PC-3 (cell line): Measurements from ENCODE around the gene SEMA4F. TPM values are rescaled to one million over a fixed set of nuclear protein-coding genes. Genes with fewer than 3 reads are reported as not detected.

ENCODE experiments used
- ATAC-seq: fragments of 200-7000 bp; cut with Tn5 transposase; 2 replicates; pipeline ENCODE4 v1.9.1; 2020; ENCODE audit warnings: mild to moderate bottlenecking, moderate library complexity
- BruUV-seq: library from RNA; stranded (reverse); fragments of 400-500 nt; replicated peaks from 2 replicates; lab custom pipeline; 2021; lab: Mats Ljungman, UMichigan
- CTCF ChIA-PET: fragments of 300-600 bp; sonication (Branson Sonifier 250); formaldehyde crosslinking; loops from one replicate; lab custom pipeline; 2022; ENCODE audit warnings: antibody characterized with exemption; lab: Charles Lee
- POLR2A ChIA-PET: fragments of 300-600 bp; sonication (Branson Sonifier 250); formaldehyde crosslinking; loops from one replicate; lab custom pipeline; 2022; ENCODE audit warnings: antibody characterized with exemption; ENCODE audit not compliant: unreplicated experiment; lab: Charles Lee
- DNase-seq: peaks from one replicate; pipeline ENCODE4 v3.0.0-alpha.2; 2015
- H2AFZ ChIP-seq: fragments of 300-600 bp; sonication (generic); 2 replicates; pipeline ENCODE4 v1.6.0; 2016; ENCODE audit warnings: antibody characterized with exemption, low read length
- H3F3A ChIP-seq: fragments of 300-600 bp; sonication (generic); one replicate; pipeline ENCODE4 v1.6.0; 2017; ENCODE audit warnings: antibody characterized with exemption, low read length, control low read depth, mild to moderate bottlenecking; ENCODE audit not compliant: unreplicated experiment
- H3K27ac ChIP-seq: fragments of 300-600 bp; sonication (generic); 2 replicates; pipeline ENCODE4 v1.5.1; 2016; ENCODE audit warnings: mild to moderate bottlenecking, low read length
- H3K27me3 ChIP-seq: fragments of 300-600 bp; sonication (generic); 2 replicates; pipeline ENCODE4 v1.6.1; 2016; ENCODE audit warnings: low read length, mixed read lengths
- H3K36me3 ChIP-seq: fragments of 300-600 bp; sonication (generic); 2 replicates; pipeline ENCODE4 v1.6.1; 2016; ENCODE audit warnings: low read depth, mixed run types, low read length, mixed read lengths
- H3K4me1 ChIP-seq: fragments of 300-600 bp; sonication (generic); 2 replicates; pipeline ENCODE4 v1.5.1; 2016; ENCODE audit warnings: low read length; ENCODE audit not compliant: insufficient read depth
- H3K4me2 ChIP-seq: fragments of 300-600 bp; sonication (generic); 2 replicates; pipeline ENCODE4 v1.6.0; 2016; ENCODE audit warnings: low read length
- H3K4me3 ChIP-seq: fragments of 300-600 bp; sonication (generic); 2 replicates; pipeline ENCODE4 v1.5.1; 2016; ENCODE audit warnings: mild to moderate bottlenecking, low read length, mixed read lengths
- H3K79me2 ChIP-seq: fragments of 300-600 bp; sonication (generic); 2 replicates; pipeline ENCODE4 v1.6.1; 2017; ENCODE audit warnings: low read length, mixed read lengths
- H3K9ac ChIP-seq: fragments of 300-600 bp; sonication (generic); 2 replicates; pipeline ENCODE4 v1.6.0; 2016; ENCODE audit warnings: mild to moderate bottlenecking, low read length
- H3K9me2 ChIP-seq: fragments of 300-600 bp; sonication (generic); replicated peaks from 2 replicates; pipeline ENCODE4 v1.6.1; 2016; ENCODE audit warnings: mixed run types, low read length, mixed read lengths
- H3K9me3 ChIP-seq: fragments of 300-600 bp; sonication (generic); 2 replicates; pipeline ENCODE4 v1.6.1; 2016; ENCODE audit warnings: low read length, mixed read lengths
- H4K20me1 ChIP-seq: fragments of 300-600 bp; sonication (generic); 2 replicates; pipeline ENCODE4 v1.6.1; 2016; ENCODE audit warnings: low read length, mixed read lengths
- EZH2 ChIP-seq: fragments of 300-600 bp; sonication (generic); IDR thresholded peaks from one replicate; pipeline ENCODE4 v1.6.1; 2017; ENCODE audit warnings: antibody characterized with exemption, mild to moderate bottlenecking, low read length; ENCODE audit not compliant: unreplicated experiment
- EZH2phosphoT487 ChIP-seq: fragments of 300-600 bp; sonication (generic); IDR thresholded peaks from 2 replicates; pipeline ENCODE4 v1.6.1; 2018; ENCODE audit warnings: mild to moderate bottlenecking, antibody characterized with exemption, low read length, borderline replicate concordance
- intact Hi-C: fragments of 100-400 bp; cut with micrococcal nuclease; formaldehyde crosslinking; loops from 2 replicates; pipeline ENCODE4 v1.9.0; 2023
- total RNA-seq: library from RNA; depleted of rRNA; stranded (reverse); fragments of >200 nt; gene quantifications from 2 replicates; pipeline ENCODE4 v1.2.3, GENCODE V29; 2014
- TF ChIP-seq, protein P1 (sequence below): fragments of 300-600 bp; sonication (generic); conservative IDR thresholded peaks from 2 replicates; pipeline ENCODE4 v1.5.1; 2017; ENCODE audit warnings: antibody characterized with exemption, low read depth, mild to moderate bottlenecking, low read length

Gene SEMA4F
- total RNA-seq, 1 experiment from 2014 or later, result 13.9 TPM

DNA sequence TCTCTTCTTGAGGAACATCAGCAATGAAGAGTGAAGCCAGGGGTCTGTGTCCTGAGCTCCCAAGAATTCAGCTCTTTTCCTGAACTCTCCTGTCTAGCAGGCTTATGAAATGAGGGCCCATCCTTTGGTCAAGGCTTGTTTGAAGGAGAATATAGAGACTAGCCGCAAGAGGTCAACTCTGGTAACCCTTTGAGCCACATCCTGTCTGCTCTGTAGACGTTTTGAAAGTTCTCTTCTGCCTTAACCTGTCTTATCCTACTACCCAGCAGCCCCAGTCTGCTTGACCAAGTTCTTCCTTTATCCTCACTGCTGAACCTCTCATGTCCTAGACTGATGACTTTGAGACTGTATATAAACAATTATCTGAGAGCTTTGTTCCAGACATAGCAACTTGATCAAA lies 5.4 kb downstream of the SEMA4F start:
- H3K27me3 ChIP-seq, result no peaks in the 10 kb centered on the region
- no peaks in the 10 kb centered on the region for H4K20me1 ChIP-seq
- CTCF ChIA-PET, result no interaction called here
- no peak overlapping the region for H2AFZ ChIP-seq
- H3K79me2 ChIP-seq, result no peaks in the 10 kb centered on the region
- DNase-seq (no peak), ATAC-seq (no peak)
- no peak overlapping the region for H3K4me3 ChIP-seq
- H3F3A ChIP-seq, result no peaks in the 10 kb centered on the region
- H3K9ac ChIP-seq, result no peak overlapping the region
- no peak overlapping the region for H3K4me2 ChIP-seq
- H3K9me2 ChIP-seq, result no peaks in the 10 kb centered on the region
- H3K4me1 ChIP-seq, result peaks cover 7% of the 10 kb centered on the region
- no peak overlapping the region for H3K27ac ChIP-seq
- H3K9me3 ChIP-seq, result no peaks in the 10 kb centered on the region
- BruUV-seq, result no TSS peak
- H3K36me3 ChIP-seq, result no peaks in the 10 kb centered on the region
- TF ChIP-seq EZH2phosphoT487 (no peak), EZH2 (no peak)
- TF ChIP-seq, protein P1, sequence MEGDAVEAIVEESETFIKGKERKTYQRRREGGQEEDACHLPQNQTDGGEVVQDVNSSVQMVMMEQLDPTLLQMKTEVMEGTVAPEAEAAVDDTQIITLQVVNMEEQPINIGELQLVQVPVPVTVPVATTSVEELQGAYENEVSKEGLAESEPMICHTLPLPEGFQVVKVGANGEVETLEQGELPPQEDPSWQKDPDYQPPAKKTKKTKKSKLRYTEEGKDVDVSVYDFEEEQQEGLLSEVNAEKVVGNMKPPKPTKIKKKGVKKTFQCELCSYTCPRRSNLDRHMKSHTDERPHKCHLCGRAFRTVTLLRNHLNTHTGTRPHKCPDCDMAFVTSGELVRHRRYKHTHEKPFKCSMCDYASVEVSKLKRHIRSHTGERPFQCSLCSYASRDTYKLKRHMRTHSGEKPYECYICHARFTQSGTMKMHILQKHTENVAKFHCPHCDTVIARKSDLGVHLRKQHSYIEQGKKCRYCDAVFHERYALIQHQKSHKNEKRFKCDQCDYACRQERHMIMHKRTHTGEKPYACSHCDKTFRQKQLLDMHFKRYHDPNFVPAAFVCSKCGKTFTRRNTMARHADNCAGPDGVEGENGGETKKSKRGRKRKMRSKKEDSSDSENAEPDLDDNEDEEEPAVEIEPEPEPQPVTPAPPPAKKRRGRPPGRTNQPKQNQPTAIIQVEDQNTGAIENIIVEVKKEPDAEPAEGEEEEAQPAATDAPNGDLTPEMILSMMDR, result no peak
- intact Hi-C loops, result loop anchor here (10.0 kb wide), 1 partner anchor 55 kb away; no protein-coding TSS in a partner anchor
- POLR2A ChIA-PET, result no interaction called here

DNA sequence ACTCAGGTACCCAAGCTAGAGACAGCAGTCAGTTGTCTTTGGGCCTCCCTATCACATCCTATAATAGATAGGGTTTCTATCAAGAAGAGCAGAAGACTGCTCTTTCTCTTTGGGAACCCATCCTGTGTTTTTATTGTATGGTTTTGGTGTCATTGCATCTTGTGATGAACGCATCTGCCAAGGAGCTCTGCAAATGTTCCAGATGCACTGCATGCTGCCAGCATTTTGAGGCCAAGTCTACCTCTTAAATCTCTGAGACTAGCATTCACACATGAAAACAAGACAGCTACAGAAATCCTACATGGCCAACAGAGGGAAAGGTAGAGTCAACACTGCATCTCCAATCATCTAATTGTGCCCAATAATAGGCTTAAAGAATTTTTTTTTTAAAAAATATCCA lies 14.0 kb downstream of the SEMA4F start:
- ATAC-seq (no peak), DNase-seq (no peak)
- Histone ChIP-seq H3K27me3 (no peaks in the 10 kb centered on the region), H3F3A (no peaks in the 10 kb centered on the region), H3K9ac (no peak overlapping the region), H2AFZ (no peak overlapping the region), H4K20me1 (no peaks in the 10 kb centered on the region), H3K9me2 (no peaks in the 10 kb centered on the region), H3K27ac (no peak overlapping the region), H3K36me3 (no peaks in the 10 kb centered on the region), H3K4me2 (no peak overlapping the region), H3K4me3 (no peak overlapping the region), H3K79me2 (no peaks in the 10 kb centered on the region), H3K9me3 (no peaks in the 10 kb centered on the region), H3K4me1 (no peaks in the 10 kb centered on the region)
- ChIA-PET POLR2A (no interaction called here), CTCF (no interaction called here)
- intact Hi-C loops, result no loop called here
- BruUV-seq, result no TSS peak
- no peak for TF ChIP-seq EZH2
- TF ChIP-seq EZH2phosphoT487, result no peak
- TF ChIP-seq, protein P1, result no peak

DNA sequence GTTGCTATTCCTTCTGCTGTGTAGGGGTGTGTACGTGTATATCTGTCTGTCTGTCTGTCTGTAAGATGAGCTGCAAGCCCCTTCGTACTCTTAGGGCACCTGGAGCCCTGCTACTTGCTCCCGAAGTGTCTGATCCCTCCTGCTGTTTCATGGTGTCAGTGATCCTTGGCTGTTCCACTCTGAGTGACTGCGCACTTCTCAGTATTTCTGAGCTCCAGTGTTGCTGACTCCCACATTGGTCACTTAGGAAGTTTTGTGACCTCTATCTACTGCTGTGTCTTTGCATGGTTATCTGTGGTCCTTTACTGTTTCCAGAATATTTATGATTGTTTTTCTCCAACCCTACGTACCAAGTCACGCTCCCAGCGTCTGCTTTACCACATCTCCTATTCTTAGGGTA lies 16.2 kb downstream of the SEMA4F start:
- Histone ChIP-seq H3K4me3 (no peak overlapping the region), H3K27me3 (no peaks in the 10 kb centered on the region), H3K9ac (no peak overlapping the region), H3F3A (no peaks in the 10 kb centered on the region), H2AFZ (no peak overlapping the region), H3K9me3 (no peaks in the 10 kb centered on the region), H3K4me1 (no peaks in the 10 kb centered on the region), H3K4me2 (no peak overlapping the region), H3K9me2 (no peaks in the 10 kb centered on the region), H3K27ac (no peak overlapping the region), H4K20me1 (no peaks in the 10 kb centered on the region), H3K79me2 (no peaks in the 10 kb centered on the region), H3K36me3 (no peaks in the 10 kb centered on the region)
- BruUV-seq, result no TSS peak
- DNase-seq (no peak), ATAC-seq (no peak)
- ChIA-PET CTCF (no interaction called here), POLR2A (no interaction called here)
- TF ChIP-seq EZH2phosphoT487 (no peak), EZH2 (no peak)
- TF ChIP-seq, protein P1, result no peak
- intact Hi-C loops, result no loop called here
